ENCODE measurements around the gene NOX4.
"Not testable (repeated sequence)": the region's sequence is repeated elsewhere in the genome, so short reads cannot be mapped to it uniquely, and the experiment has no call there.

The NOX4 gene

GRCh38 chr11:89387501-89387900 is 103.7 kb downstream of the NOX4 start:
- not testable (repeated sequence) for H3K79me1 ChIP-seq (replicated peaks; ENCODE audit: low read length, poor library complexity, severe bottlenecking); H3K9ac ChIP-seq (ENCODE audit: low read length); H2BK120ac ChIP-seq (ENCODE audit: low read depth, low read length); H3K27me3 ChIP-seq (ENCODE audit: control insufficient read depth in 1 of 2, insufficient read depth in 1 of 2, low read length in 2 of 2); H3K4me2 ChIP-seq (ENCODE audit: low read length, poor library complexity, severe bottlenecking); H3K4ac ChIP-seq (ENCODE audit: low read depth in 1 of 2, low read length in 2 of 2); H2BK15ac ChIP-seq (ENCODE audit: low read depth, poor library complexity, severe bottlenecking); H3K14ac ChIP-seq (ENCODE audit: low read length in 2 of 2); H2BK5ac ChIP-seq (ENCODE audit: low read depth, low read length, poor library complexity, severe bottlenecking); H3K4me1 ChIP-seq (ENCODE audit: control insufficient read depth, insufficient read depth, low read depth, low read length); H2AFZ ChIP-seq (ENCODE audit: low read depth, low read length); H4K91ac ChIP-seq (ENCODE audit: low read length); DNase-seq; H4K8ac ChIP-seq (ENCODE audit: low read length); H3K36me3 ChIP-seq (ENCODE audit: control insufficient read depth in 1 of 2, insufficient read depth in 2 of 2, low read depth in 1 of 2, low read length in 2 of 2); H3K27ac ChIP-seq (ENCODE audit: low read length, poor library complexity, severe bottlenecking); H3K23ac ChIP-seq (ENCODE audit: low read length in 2 of 2); H2AK5ac ChIP-seq (ENCODE audit: low read length, severe bottlenecking); H3K4me3 ChIP-seq (ENCODE audit: insufficient read depth in 1 of 2, low read depth in 1 of 2, low read length in 2 of 2); H3K18ac ChIP-seq (ENCODE audit: low read depth in 1 of 2, low read length in 2 of 2); H2BK12ac ChIP-seq (ENCODE audit: low read length in 2 of 2)
- H3K9me3 ChIP-seq (ENCODE audit: control insufficient read depth, low read length) = peaks cover 13% of the 10 kb centered on the region
- no CpG with 5 or more reads among the region's 3 CpGs for WGBS

DNA sequence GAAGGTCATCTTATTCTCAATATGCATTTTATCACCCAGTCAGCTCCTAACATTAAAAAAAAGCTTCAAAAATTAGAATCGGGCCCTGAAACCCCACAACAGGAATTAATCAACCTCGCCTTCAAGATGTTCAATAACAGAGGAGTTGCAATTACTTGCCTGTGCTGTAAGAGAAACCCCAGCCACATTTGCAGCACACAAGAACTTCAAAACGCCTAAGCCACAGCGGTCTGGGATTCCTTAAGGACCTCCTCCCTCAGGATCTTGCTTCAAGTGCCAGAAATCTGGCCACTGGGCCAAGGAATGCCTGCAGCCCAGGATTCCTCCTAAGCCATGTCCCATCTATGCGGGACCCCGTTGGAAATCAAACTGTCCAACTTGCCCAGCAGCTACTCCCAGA is 108.2 kb downstream of the NOX4 start:
- H3K27ac ChIP-seq (ENCODE audit: low read length, poor library complexity, severe bottlenecking); H4K91ac ChIP-seq (ENCODE audit: low read length); H3K79me1 ChIP-seq (replicated peaks; ENCODE audit: low read length, poor library complexity, severe bottlenecking); DNase-seq; H2BK15ac ChIP-seq (ENCODE audit: low read depth, poor library complexity, severe bottlenecking); H3K4ac ChIP-seq (ENCODE audit: low read depth in 1 of 2, low read length in 2 of 2); H3K27me3 ChIP-seq (ENCODE audit: control insufficient read depth in 1 of 2, insufficient read depth in 1 of 2, low read length in 2 of 2); H4K8ac ChIP-seq (ENCODE audit: low read length); H3K4me1 ChIP-seq (ENCODE audit: control insufficient read depth, insufficient read depth, low read depth, low read length); H3K9ac ChIP-seq (ENCODE audit: low read length); H3K36me3 ChIP-seq (ENCODE audit: control insufficient read depth in 1 of 2, insufficient read depth in 2 of 2, low read depth in 1 of 2, low read length in 2 of 2); H2AFZ ChIP-seq (ENCODE audit: low read depth, low read length); H3K23ac ChIP-seq (ENCODE audit: low read length in 2 of 2); H3K4me3 ChIP-seq (ENCODE audit: insufficient read depth in 1 of 2, low read depth in 1 of 2, low read length in 2 of 2); H3K4me2 ChIP-seq (ENCODE audit: low read length, poor library complexity, severe bottlenecking); H2BK120ac ChIP-seq (ENCODE audit: low read depth, low read length); H2BK12ac ChIP-seq (ENCODE audit: low read length in 2 of 2); H3K14ac ChIP-seq (ENCODE audit: low read length in 2 of 2): not testable (repeated sequence)
- Histone ChIP-seq H3K9me3 (ENCODE audit: control insufficient read depth, low read length) (peaks cover 13% of the 10 kb centered on the region), H3K18ac (ENCODE audit: low read depth in 1 of 2, low read length in 2 of 2) (peak overlapping the region in 1 of 2 experiments; percentile 12), H2BK5ac (ENCODE audit: low read depth, low read length, poor library complexity, severe bottlenecking) (peak overlapping the region; percentile 57), H2AK5ac (ENCODE audit: low read length, severe bottlenecking) (peak overlapping the region; percentile 83)
- 94% methylated on average over 6 of the region's 6 CpGs for WGBS

DNA sequence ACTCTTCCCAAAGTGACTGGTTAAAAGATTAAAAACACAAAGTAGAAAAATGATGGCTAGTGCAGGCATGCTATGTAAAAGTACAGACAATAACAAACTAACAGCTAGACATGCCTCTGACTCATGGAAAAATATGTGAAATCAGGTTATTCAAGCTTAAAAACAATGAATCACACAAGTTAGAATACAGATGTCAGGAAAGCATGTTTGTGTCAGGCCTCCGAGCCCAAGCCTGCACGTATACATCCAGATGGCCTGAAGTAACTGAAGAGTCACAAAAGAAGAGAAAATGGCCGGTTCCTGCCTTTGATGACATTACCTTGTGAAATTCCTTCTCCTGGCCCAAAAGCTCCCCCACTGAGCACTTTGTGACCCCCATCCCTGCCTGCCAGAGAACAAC is 110.1 kb downstream of the NOX4 start:
- Histone ChIP-seq H3K4me2 (ENCODE audit: low read length, poor library complexity, severe bottlenecking) (peak overlapping the region; percentile 58), H2BK5ac (ENCODE audit: low read depth, low read length, poor library complexity, severe bottlenecking) (peak overlapping the region; percentile 92), H2BK15ac (ENCODE audit: low read depth, poor library complexity, severe bottlenecking) (no peak overlapping the region), H3K27me3 (ENCODE audit: control insufficient read depth in 1 of 2, insufficient read depth in 1 of 2, low read length in 2 of 2) (no peaks in the 10 kb centered on the region), H3K36me3 (ENCODE audit: control insufficient read depth in 1 of 2, insufficient read depth in 2 of 2, low read depth in 1 of 2, low read length in 2 of 2) (peaks cover 0 to 4% of the 10 kb centered on the region in 2 experiments), H2AFZ (ENCODE audit: low read depth, low read length) (peak overlapping the region; percentile 14), H3K79me1 (replicated peaks; ENCODE audit: low read length, poor library complexity, severe bottlenecking) (peaks cover 1% of the 10 kb centered on the region), H4K8ac (ENCODE audit: low read length) (peak overlapping the region; percentile 14), H3K9ac (ENCODE audit: low read length) (peak overlapping the region; percentile 50), H3K14ac (ENCODE audit: low read length in 2 of 2) (no peak overlapping the region), H4K91ac (ENCODE audit: low read length) (no peak overlapping the region), H2BK120ac (ENCODE audit: low read depth, low read length) (no peak overlapping the region), H3K18ac (ENCODE audit: low read depth in 1 of 2, low read length in 2 of 2) (peak overlapping the region; percentile 52 to 60), H3K4me3 (ENCODE audit: insufficient read depth in 1 of 2, low read depth in 1 of 2, low read length in 2 of 2) (no peak overlapping the region), H3K9me3 (ENCODE audit: control insufficient read depth, low read length) (peaks cover 13% of the 10 kb centered on the region), H3K4ac (ENCODE audit: low read depth in 1 of 2, low read length in 2 of 2) (peak overlapping the region in 1 of 2 experiments; percentile 41), H3K23ac (ENCODE audit: low read length in 2 of 2) (no peak overlapping the region), H2BK12ac (ENCODE audit: low read length in 2 of 2) (no peak overlapping the region), H3K4me1 (ENCODE audit: control insufficient read depth, insufficient read depth, low read depth, low read length) (peaks cover 3% of the 10 kb centered on the region), H2AK5ac (ENCODE audit: low read length, severe bottlenecking) (peak overlapping the region; percentile 80), H3K27ac (ENCODE audit: low read length, poor library complexity, severe bottlenecking) (peak overlapping the region; percentile 98)
- peak; percentile 94 for DNase-seq
- 0% methylated on average over 3 of the region's 3 CpGs for WGBS

GRCh38 chr11:89379976-89380771 is 111.0 kb downstream of the NOX4 start:
- H2BK12ac ChIP-seq (ENCODE audit: low read length in 2 of 2); H2BK5ac ChIP-seq (ENCODE audit: low read depth, low read length, poor library complexity, severe bottlenecking); H3K4ac ChIP-seq (ENCODE audit: low read depth in 1 of 2, low read length in 2 of 2); H3K18ac ChIP-seq (ENCODE audit: low read depth in 1 of 2, low read length in 2 of 2); H4K8ac ChIP-seq (ENCODE audit: low read length); H3K4me2 ChIP-seq (ENCODE audit: low read length, poor library complexity, severe bottlenecking); H3K4me1 ChIP-seq (ENCODE audit: control insufficient read depth, insufficient read depth, low read depth, low read length); H3K23ac ChIP-seq (ENCODE audit: low read length in 2 of 2); H3K4me3 ChIP-seq (ENCODE audit: insufficient read depth in 1 of 2, low read depth in 1 of 2, low read length in 2 of 2); H3K79me1 ChIP-seq (replicated peaks; ENCODE audit: low read length, poor library complexity, severe bottlenecking); H3K27me3 ChIP-seq (ENCODE audit: control insufficient read depth in 1 of 2, insufficient read depth in 1 of 2, low read length in 2 of 2); H2BK15ac ChIP-seq (ENCODE audit: low read depth, poor library complexity, severe bottlenecking); H2AFZ ChIP-seq (ENCODE audit: low read depth, low read length); H3K14ac ChIP-seq (ENCODE audit: low read length in 2 of 2); H3K36me3 ChIP-seq (ENCODE audit: control insufficient read depth in 1 of 2, insufficient read depth in 2 of 2, low read depth in 1 of 2, low read length in 2 of 2); H3K9me3 ChIP-seq (ENCODE audit: control insufficient read depth, low read length); H2BK120ac ChIP-seq (ENCODE audit: low read depth, low read length); H2AK5ac ChIP-seq (ENCODE audit: low read length, severe bottlenecking); H4K91ac ChIP-seq (ENCODE audit: low read length): not testable (repeated sequence)
- H3K9ac ChIP-seq (ENCODE audit: low read length) = peak overlapping the region; percentile 49
- DNase-seq = peak; percentile 27
- H3K27ac ChIP-seq (ENCODE audit: low read length, poor library complexity, severe bottlenecking) = peak overlapping the region; percentile 98

Measured in mesenchymal stem cell (in vitro differentiated cells and primary cell).